Fibroblast of skin of abdomen (primary cell): ENCODE results near the gene CHN2.

Source experiments
- DNase-seq: peaks from one replicate; pipeline ENCODE4 v3.0.0-alpha.2; 2013

CHN2 gene

DNA sequence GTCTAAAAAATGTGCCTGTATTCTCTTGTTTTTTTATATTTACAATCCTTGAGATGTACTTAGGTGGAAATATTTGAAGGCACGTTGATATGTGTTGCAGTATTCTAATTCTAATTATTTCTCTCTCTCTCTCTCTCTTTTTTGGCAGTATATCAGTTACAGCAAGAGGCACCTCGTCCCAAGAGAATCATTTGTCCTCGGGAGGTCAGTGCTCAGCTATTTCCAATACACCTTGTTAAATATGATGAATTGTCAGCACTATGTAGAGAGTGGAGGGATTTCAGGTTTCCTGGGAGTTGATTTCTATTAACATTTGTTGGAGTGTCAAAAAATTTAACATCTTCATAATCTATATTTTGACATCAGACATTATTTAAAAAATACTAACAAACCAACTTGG is 173.2 kb downstream of the CHN2 start:
- no peak for DNase-seq

DNA sequence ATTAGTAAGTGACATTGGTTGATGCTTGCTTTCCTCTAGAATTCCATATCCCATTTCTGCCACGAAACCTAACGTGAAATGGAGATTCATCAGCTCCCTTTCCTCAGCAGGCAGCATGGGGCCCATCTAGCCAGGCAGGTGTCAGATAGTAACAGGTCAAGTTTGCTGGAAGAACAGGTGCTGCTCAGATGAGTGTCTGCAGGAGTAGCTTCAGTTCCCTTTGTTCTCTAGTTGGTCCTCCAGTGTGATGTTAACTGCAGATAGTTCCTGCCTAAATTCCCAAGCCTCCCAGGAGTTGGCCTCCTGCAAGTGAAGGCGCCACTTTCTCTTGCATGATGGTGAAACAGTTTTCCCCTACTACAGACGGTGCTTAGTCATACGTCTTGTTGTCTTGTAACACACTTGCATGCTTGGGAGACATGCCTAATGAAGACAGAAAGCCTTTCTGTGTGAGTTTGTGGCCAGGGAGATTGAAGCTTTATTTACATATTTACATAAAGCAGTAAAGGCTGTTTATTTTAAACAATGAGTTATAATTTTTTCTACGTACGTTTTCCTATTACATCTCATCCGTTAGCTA is 175.4 kb downstream of the CHN2 start:
- DNase-seq: no peak

DNA sequence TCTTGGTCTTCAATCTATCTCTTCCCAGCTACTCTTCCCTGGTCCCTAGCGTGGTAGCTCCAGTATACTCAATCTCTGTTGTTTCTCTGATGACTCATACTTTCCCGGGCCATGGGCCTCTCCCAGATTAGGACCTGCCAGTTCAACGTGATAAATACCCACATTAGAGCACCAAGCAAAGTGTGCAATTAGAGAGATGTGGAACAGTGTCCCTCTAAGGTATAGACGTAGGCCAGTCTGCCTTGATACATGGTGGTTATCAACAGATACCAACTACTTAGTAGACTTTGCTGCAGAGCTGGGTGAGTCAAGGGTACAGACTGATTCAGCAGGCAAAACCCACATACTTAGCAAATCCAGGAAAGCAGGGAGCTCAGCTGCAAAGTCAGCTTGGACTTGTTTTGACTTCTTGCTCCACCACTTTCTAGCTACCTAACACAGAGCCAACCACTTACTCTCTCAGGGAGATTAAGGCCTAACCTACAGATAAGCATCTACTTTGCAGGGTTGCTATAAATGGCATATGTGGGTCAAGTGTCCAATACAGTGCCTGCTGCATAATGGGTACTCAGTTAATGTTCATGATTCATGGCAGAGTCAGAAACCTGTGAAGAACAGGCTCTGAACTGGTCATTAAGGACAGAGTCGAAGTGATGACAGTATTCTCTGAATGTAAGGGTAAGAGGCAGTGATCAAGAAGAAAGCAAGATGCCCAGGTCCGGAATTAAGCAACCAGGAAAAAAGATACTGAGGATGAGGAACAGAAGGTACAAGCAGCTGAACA is 176.1 kb downstream of the CHN2 start:
- DNase-seq: no peak

DNA sequence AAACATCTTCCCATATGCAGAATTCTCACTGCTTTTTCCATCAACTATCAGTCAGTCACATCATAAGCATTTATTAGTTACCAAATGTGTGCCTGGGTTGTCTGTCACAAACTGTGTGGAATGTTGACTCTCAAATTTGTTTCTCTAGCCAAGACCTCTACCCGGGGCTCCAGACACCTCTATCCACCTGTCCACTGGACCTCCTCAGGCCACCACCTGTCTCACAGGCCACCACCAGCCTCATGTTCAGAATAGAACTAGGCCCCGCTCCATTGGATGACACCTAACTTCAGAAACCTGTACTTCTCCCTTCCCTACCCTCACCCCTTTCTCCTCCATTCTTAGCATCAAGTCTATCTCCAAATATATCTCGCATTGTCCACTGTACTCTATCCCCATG is 176.9 kb downstream of the CHN2 start:
- no peak for DNase-seq

DNA sequence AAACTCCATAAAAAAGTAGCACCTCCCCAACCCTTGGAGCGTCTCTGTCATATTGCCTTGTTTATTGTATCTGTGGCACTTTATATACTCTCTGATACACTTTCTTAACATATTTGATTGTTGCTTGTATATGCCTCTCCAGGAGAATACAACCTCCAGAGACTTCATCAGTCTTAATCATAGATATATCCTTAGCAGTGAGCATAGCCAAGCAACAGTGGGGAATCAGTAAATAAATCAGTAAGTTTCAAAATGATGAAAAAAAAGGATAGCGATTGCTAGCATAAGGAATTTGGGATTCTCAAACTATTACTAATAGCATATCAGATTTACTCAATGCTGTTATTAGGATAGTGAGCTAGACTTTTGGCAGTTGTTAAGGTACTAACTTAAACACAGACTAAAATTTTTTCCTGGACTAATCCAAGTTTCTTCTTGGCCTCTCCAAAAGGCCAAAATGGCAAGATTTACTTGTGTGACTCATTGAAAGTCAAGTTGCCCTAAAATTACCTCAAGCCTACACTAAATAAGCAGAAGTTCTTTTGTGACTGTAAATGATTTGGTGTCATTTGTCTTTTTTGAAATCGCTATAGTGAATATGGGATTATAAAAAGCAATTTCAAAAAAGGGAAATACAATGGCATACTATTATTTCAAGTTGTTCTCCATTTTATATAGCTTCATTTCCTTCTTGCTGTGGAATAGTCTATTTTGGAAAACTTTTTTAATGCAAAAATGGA is 177.9 kb downstream of the CHN2 start:
- peak; percentile 14 for DNase-seq

DNA sequence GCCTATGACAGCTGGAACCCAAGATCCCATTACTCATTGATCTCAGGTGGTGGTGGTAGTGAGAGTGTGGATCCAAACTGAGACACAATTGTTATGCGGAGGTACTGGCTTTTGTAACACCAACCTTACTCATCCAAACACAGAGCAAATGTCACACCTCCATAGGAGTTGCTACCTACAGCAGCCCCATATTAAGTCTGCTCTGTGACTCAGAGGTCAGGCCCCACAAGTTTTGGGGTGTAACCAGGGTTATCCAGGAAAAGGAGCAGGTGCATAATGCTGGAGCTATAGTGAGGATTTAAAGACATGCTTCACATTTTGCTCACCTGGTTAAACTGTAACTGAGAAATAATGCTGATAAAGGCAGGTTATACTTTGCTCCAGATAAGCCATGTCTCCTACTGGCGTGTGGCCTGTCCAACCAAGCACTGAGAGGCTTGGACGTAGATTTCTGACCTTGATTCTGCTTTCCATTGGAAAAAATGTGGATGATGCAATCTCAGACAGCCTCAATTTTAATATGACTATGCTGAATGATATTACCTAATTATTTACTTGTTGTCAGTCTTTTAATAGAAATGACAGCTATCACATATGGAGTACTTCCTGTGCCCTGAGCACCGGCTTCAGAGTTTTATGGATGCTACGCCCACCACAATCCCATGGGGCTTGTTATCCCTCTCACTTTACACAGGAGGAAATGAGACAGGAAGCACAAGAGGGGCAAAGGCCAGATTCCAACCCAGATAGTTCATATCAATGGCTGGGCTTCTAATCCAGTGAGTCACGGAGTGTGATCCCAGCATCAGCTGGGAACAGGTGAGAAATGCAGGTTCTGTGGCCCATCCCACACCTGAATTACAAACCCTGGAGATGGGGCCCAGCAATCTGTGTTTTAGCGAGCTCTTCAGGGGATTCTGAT is 181.3 kb downstream of the CHN2 start:
- no peak for DNase-seq

DNA sequence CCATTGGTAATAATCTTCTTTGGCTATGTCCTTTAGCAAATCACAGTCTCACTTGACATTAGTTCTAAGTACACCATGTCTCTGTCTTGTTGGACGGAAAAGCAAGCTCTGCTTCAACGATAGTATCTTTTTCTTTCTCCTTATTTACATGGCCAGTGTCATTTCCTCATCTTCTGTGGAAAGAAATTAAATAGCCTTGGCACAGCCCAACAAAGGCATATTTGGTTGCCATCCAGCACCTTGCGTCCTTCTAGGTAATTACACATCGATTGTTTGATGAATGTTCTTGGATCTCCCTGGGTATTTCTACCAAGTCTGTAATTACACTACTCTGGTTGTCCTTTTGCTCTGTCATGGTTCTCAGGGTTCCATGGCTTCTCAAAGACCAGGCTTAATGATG is 183.1 kb downstream of the CHN2 start:
- DNase-seq: no peak

DNA sequence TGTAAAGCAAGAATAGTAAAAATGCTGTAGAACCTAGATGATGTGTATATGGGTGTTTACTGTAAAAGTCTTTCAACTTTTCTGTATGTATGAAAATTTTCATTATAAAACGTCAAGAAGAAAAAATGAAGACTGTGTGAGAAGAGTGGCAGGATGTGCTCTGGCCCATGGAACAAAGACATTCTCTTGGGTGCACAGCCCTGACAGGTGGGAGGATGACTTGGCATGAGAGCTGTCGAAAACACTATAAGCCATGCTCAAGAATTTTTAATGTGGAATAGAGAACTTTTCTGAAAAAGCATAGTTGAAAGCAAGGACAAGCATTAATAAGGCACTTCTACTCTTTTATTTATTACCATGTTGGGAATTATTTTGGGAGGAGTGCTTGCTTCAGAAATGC is 185.0 kb downstream of the CHN2 start:
- no peak for DNase-seq

DNA sequence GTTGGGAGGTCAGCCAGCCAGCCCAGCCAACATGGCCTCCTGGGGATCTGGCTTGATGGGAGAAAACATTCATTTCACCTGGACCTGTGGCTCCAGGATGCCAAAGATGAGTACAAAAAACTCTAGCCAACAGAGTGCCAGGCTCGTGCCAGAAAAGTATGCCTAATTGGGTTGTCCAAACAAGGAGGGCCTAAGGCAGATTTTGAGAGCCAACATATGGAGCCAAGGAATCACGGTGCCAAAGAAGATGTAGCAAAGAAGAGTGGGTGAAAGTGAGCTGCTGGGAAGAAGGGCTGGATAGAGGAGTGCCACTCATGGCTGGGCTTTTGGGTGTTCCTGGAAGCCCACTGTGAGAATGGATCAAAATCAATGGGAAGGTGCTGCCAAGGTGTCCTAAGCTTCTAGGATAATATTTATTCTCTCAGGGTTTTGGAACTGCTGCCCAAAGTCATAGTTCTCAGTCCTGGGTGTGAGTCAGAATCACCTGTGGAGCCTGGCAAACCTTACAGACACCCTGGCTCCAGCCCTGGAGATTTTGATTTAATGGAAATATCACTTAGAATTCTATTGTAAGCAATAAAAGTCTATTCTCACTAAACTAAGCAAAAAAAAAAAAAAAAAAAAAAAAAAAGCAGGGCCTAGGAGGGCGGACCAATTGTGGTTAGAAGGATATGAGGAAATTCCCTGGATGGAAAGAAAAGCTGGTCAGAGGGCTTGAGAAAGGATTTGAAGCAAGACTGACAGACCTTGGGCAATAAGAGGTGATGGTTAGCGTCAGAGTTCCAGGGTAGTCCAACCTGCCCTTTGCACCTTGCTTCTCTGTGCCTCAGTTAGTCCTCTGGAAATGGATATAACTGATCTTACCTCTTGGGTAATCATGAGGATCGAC is 186.9 kb downstream of the CHN2 start:
- no peak for DNase-seq

DNA sequence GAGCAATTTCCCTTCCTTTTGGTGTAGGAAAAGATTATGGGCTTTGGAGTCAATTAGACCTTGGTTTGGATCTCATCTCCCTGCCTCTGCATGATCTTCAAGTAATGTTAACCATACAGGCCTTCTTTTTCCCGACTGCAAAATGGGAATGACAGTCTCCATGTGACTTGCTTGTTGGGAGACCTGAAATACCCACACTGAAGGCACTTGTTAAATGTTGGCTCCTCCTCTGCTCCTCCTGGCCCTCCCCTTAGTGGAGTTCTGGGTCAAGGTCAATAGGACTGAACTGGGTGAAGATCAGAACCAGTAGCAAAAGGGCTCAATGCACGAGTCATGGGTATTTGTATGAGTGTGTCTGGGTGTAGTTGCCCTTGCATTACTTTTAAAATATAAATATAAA is 189.7 kb downstream of the CHN2 start:
- no peak for DNase-seq

DNA sequence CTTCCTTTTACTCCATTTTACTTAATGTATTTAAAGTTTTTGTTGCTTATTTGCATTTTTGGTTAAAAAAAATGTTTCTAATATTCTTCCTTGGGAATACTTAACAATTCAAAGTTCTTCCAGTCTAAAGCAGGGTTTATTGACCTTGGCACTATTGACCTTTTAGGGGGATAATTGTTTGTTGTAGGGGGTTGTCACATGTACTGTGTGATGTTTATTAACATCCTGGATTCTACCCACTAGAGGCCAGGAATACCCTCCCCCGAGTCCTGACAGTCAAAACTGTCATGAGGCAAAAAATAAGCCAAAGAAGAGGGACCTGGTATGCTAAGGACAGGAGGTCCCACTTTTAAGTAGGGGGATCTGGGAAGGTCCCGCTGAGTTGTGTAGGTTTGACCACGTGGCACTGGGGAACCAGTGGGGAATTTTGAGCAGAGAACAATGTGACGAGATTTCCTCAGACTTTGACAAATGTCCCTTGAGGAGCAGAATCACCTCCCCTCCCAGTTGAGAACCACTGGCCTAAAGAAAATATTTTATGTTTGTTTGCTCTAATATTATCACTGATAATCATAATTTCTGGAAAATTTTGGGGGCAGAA is 190.7 kb downstream of the CHN2 start:
- DNase-seq: no peak

DNA sequence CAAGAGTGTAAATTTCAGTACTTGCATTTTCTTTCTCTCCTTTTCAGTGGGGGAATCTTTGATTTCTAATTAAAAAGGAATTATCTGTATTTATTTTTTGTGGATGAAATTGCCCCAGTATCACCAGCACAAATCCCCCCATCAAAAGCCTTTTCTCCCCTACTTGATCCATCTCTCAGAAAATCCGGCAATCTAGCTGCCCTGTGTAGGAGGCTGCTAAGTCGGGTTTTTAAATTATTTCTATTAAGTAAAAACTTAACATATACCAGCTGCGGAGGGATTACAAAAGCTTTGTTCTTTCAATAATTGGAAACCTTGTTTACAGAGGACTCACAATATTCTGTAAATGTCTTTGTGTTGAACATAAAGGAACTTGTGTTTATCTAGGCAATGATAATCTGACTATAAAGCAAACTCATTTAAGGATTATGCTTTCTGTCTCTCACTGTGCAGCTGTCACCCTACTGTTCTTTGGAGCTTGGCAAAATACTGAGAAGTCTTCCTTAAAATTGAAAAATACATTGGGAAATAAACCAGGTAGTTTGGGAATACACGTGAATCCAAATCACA is 191.7 kb downstream of the CHN2 start:
- no peak for DNase-seq

DNA sequence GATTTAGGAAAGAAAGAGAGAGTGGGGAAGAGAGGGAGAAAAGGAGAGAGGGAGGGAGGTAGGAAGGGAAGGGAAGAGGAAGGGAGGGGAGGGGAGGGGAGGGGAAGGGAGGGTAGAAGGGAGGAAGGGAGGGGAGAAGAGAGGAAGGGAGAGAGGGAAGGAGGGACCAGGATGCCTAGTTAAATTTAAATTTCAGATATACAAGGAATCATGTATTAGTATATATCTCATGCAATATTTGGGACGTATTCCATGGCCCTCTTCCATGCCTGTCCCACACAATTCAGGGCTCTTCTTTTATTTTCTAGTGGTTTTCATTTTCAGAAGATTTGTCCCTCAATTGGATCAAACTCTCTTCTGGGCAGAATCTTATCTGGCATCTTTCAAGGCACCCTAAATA is 196.7 kb downstream of the CHN2 start:
- DNase-seq: no peak

DNA sequence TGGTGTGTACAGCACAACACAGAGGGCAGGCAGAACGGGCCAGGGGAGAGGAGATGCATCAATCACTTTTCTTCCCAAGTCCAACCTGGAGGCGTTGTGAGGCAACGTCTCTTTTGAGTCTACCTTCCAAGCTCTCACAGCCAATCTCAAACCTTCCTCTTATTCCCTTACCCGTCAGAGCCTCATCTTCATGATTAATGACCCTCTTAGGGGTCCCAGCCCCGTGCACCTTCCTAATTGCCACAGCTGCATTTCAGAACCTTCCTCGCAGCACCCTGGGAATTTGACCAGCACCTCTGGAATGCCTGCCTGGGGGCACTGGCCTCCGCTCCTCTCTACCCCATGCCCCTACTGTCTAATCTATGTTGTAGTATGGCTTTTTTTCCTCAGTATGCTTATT is 199.7 kb downstream of the CHN2 start:
- DNase-seq: no peak

DNA sequence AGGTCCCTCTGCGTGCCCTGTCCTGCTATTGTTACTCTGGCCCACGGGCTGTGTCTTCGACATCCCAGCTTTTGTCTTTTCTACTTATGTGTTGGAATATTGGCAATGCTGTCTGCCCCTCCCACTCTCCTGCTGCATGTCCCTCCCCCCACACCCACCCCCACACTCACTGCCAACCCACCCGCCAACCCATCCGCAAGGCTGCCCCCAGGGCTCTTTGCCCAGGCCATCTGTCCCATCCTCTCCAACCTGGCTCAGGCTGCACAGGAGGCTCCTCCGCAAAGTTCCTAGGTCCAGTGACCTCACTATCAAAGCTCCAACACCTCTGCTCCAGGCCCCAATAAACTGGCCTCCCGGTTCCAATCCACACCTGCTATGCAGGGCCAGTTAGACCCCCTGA is 202.0 kb downstream of the CHN2 start:
- DNase-seq: no peak

DNA sequence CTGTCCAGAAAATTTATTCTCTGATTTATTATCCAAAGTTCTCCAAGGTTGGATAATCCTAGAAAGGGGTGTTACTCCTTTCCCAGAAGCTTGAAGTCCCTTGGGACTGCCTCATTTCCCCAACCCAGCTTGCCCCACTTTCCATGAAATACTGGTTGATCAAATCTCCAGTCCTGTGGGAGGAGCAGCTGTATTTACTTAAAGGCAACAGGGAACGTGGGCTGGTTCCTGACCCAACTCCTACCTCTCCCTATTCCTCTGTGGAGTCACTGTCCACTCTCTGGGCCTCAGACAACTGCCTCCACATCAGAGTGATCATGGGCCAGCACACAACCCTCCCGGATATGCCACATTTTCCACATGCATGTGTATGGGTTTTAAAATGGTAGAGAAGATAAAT is 202.8 kb downstream of the CHN2 start:
- no peak for DNase-seq

DNA sequence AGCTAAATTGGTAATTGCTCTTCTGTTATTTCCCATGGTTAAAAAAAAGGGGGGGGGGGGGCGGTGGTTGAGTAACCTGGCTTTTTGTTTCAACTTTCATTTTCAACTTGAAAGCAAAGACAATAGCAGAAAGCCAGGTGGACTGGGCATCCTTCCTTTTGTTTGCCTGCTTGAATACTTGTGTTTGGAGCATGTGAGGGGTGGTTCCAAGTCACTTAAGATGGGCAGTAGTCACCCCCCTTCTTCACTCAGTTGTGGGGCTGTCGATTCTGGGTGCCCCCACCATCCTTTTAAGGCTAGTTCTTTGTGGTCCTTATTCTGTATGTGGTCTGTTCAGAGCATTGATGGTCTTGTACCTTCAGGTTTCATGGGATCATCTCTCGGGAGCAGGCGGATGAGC is 203.4 kb downstream of the CHN2 start:
- DNase-seq: no peak

DNA sequence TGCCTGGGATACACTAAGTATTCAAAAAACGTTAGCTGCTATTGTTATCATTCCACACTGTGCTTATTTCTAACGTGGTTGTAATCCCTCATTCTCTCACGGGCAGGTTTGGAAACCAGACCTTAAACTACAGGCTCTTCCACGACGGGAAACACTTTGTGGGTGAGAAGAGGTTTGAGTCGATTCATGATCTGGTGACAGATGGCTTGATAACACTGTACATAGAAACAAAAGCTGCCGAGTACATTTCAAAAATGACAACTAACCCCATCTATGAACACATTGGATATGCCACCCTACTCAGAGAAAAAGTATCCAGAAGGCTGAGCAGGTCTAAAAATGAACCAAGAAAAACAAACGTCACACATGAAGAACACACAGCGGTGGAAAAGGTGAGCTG is 205.9 kb downstream of the CHN2 start:
- DNase-seq: no peak

DNA sequence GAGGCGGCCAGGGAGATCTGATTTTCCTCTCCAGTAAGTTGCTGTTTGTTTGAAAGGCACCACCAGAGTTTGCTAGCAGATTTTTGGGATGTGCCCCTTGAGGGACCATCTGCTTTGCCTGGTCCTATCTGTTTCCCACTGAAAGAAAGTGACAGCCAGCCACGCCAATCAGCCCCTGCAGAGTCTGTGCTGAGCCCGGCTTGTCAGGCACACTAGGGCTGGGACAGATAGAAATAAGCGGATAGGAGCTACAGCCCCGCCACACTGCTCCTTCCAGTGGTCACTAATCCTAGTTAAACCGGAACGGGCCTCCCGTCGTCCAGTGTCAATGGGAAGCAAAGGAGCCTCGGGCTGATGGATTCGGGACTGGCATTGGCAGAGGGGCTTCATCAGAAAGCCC is 207.2 kb downstream of the CHN2 start:
- no peak for DNase-seq

DNA sequence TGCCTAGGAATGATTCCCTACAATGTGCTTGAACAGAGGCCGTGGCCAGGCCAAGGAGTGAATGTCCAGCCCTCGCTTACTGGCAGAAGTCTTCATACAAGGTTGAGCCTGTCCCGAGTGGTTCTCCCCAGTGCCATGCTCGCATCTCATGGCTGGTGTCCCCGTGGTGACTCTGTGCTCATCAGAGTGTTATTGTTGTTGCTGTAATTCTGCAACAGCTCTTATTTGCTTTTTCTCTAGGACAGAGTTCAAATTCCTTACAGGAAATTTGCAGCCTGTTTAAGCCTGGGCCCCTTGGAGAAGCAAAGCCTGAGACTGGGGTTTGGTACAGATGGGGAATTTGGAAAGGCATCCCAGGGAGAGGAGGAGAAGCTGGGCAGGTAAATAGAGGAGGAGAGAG is 211.3 kb downstream of the CHN2 start:
- no peak for DNase-seq

DNA sequence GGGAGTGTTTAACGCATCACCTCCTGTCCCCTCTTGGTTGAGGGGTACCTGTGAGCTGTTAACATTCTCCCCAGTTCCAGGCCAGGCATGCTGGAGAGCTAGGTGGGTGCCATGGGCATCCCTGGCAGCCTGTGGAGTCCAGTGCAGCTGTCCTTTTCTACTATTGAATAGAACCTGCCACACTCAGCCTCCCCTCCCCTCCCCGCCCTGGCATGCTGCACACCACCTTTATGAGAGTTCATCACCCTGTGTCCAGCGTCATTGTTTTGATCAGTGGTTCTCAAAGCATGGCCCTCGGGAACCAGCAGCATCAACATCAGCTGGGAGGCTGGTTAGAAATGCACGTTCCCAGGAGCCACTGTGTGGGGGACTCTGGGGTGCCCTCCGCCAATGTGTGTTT is 211.8 kb downstream of the CHN2 start:
- DNase-seq: no peak
